Sigmoid colon (tissue), 4 donors: ENCODE data around the gene BEND6.

Source experiments
- CTCF ChIP-seq, 4 experiments: fragments of 450-650 bp in 3 of 4; fragments of 200-600 bp in 1 of 4; IDR thresholded peaks; one replicate each; pipeline ENCODE4 v1.5.1; 2016 to 2019; ENCODE audit warnings: antibody characterized with exemption in 4 of 4, mild to moderate bottlenecking in 3 of 4, moderate library complexity in 2 of 4
- EP300 ChIP-seq, 4 donors: sonication (generic); formaldehyde crosslinking; IDR thresholded peaks; one replicate each; pipeline ENCODE4 v1.6.1; 2017; ENCODE audit warnings: antibody characterized with exemption in 4 of 4
- POLR2A ChIP-seq, 2 donors: fragments of 450-650 bp; IDR thresholded peaks; one replicate each; pipeline ENCODE4 v1.6.1; 2016; ENCODE audit warnings: antibody characterized with exemption in 2 of 2, mild to moderate bottlenecking in 2 of 2, moderate library complexity in 2 of 2
- POLR2AphosphoS5 ChIP-seq, 4 donors: sonication (generic); formaldehyde crosslinking; IDR thresholded peaks; one replicate each; pipeline ENCODE4 v1.6.1; 2017; ENCODE audit warnings: antibody characterized with exemption in 4 of 4

GRCh38 chr6:56970849-56971248 lies 15.9 kb downstream of the BEND6 start:
- TF ChIP-seq CTCF (IDR thresholded peaks at IDR 0.05), result no peak
- TF ChIP-seq POLR2AphosphoS5 (IDR thresholded peaks at IDR 0.05), result no peak
- no peak for TF ChIP-seq POLR2A (IDR thresholded peaks at IDR 0.05)
- no peak for TF ChIP-seq EP300 (IDR thresholded peaks at IDR 0.05)
